CD4-positive, alpha-beta memory T cell (primary cell): ENCODE measurements around the gene PRR14. TPM values are rescaled to one million over a fixed set of nuclear protein-coding genes. Genes with fewer than 3 reads are reported as not detected.
"Not testable (repeated sequence)": the region's sequence is repeated elsewhere in the genome, so short reads cannot be mapped to it uniquely, and the experiment has no call there.

ENCODE experiments used
- CTCF ChIA-PET: fragments of 350-600 bp; sonication (Branson Sonifier 250); formaldehyde crosslinking; loops from one replicate; lab custom pipeline; 2021; ENCODE audit warnings: inconsistent platforms; ENCODE audit not compliant: partially characterized antibody; lab: Charles Lee
- POLR2A ChIA-PET: fragments of 350-600 bp; sonication (Branson Sonifier 250); formaldehyde crosslinking; loops from one replicate; lab custom pipeline; 2021; ENCODE audit not compliant: partially characterized antibody; lab: Charles Lee
- DNase-seq, 5 donors: peaks; one replicate each; pipeline versions ENCODE4 v3.0.0 to v3.0.0-alpha.2; 2020 to 2022; ENCODE audit warnings: mixed read lengths in 1 of 5
- H3K27ac ChIP-seq: one replicate; pipeline ENCODE4 v1.7.0; 2013; ENCODE audit warnings: low read depth, low read length
- H3K27me3 ChIP-seq: 2 replicates; pipeline ENCODE4 v1.7.0; 2013; ENCODE audit warnings: mild to moderate bottlenecking, low read length, moderate library complexity; ENCODE audit not compliant: insufficient read depth
- H3K36me3 ChIP-seq: 2 replicates; pipeline ENCODE4 v1.7.0; 2013; ENCODE audit warnings: mild to moderate bottlenecking, low read length, moderate library complexity; ENCODE audit not compliant: insufficient read depth
- H3K4me1 ChIP-seq: 2 replicates; pipeline ENCODE4 v1.7.0; 2013; ENCODE audit warnings: mild to moderate bottlenecking, low read length, moderate library complexity; ENCODE audit not compliant: insufficient read depth
- H3K4me3 ChIP-seq, 2 donors: one replicate each; pipeline ENCODE4 v1.7.0; 2013; ENCODE audit warnings: low read length in 2 of 2, mild to moderate bottlenecking in 1 of 2
- H3K9me3 ChIP-seq, 2 donors: one replicate each; pipeline ENCODE4 v1.7.0; 2013; ENCODE audit warnings: low read length in 2 of 2, control low read depth in 1 of 2; ENCODE audit not compliant: control insufficient read depth in 1 of 2
- H3K27ac Mint-ChIP-seq, 7 donors: one replicate each; pipeline ENCODE4 v1.8.0; 2020 to 2021; ENCODE audit warnings: mixed read lengths in 7 of 7, mild to moderate bottlenecking in 6 of 7, inconsistent platforms in 3 of 7, moderate library complexity in 3 of 7
- H3K27me3 Mint-ChIP-seq, 2 donors: one replicate each; pipeline ENCODE4 v1.8.0; 2020 to 2021; ENCODE audit warnings: mixed read lengths in 2 of 2
- H3K36me3 Mint-ChIP-seq, 2 donors: one replicate each; pipeline ENCODE4 v1.8.0; 2020 to 2021; ENCODE audit warnings: mixed read lengths in 2 of 2, inconsistent platforms in 1 of 2, mild to moderate bottlenecking in 1 of 2
- H3K4me1 Mint-ChIP-seq, 4 donors: one replicate each; pipeline ENCODE4 v1.8.0; 2020 to 2021; ENCODE audit warnings: mixed read lengths in 4 of 4, mild to moderate bottlenecking in 1 of 4
- H3K4me3 Mint-ChIP-seq, 8 donors: one replicate each; pipeline ENCODE4 v1.8.0; 2020 to 2021; ENCODE audit warnings: mixed read lengths in 8 of 8, mild to moderate bottlenecking in 7 of 8, moderate library complexity in 6 of 8, inconsistent platforms in 3 of 8
- H3K9me3 Mint-ChIP-seq, 8 donors: one replicate each; pipeline ENCODE4 v1.8.0; 2020 to 2021; ENCODE audit warnings: mixed read lengths in 8 of 8, mild to moderate bottlenecking in 5 of 8, inconsistent platforms in 3 of 8, moderate library complexity in 1 of 8
- intact Hi-C: fragments of 100-400 bp; cut with micrococcal nuclease; formaldehyde crosslinking; loops from one replicate; pipeline ENCODE4 v1.15.1; 2023
- polyA plus RNA-seq, 2 donors: library from polyadenylated mRNA; unstranded; fragments of 300-500 nt; fragmentation: Illumina TruSeq; gene quantifications; one replicate each; pipeline ENCODE4 v1.2.3, GENCODE V29; 2021
- total RNA-seq, 2 experiments: library from RNA; stranded (reverse); gene quantifications; one replicate each; pipeline ENCODE4 v1.2.3, GENCODE V29; 2021

Gene PRR14
- total and polyA plus RNA-seq, 4 experiments from 2014 or later: 8.7 to 100 (median 59.0) TPM

- Mint-ChIP-seq H3K4me3 (peak overlapping the region in 4 of 8 donors; percentile 31 to 98 (median 96)), H3K36me3 (peaks cover 14 to 43% of the 10 kb centered on the region in 2 donors), H3K9me3 (peaks cover 0 to 3% (median 0%) of the 10 kb centered on the region in 8 donors), H3K4me1 (peaks cover 16 to 34% (median 24%) of the 10 kb centered on the region in 4 donors), H3K27ac (peak overlapping the region in 2 of 7 donors; percentile 68 to 100), H3K27me3 (peaks cover 0 to 3% of the 10 kb centered on the region in 2 donors)
- peaks cover 29% of the 10 kb centered on the region for H3K4me1 ChIP-seq
- intact Hi-C loops: no loop called here
- no peaks in the 10 kb centered on the region for H3K27me3 ChIP-seq
- H3K9me3 ChIP-seq: no peaks in the 10 kb centered on the region
- ChIA-PET CTCF (interaction anchor here (1.1 kb wide), 1 partner anchor 42 kb away, joined by 4 read pairs; the partner anchor contains the start of gene FBRS), POLR2A (interaction anchor here (9.2 kb wide), 1 partner anchor 41 kb away, joined by 154 read pairs; the partner anchor contains the start of gene FBRS)
- no peak overlapping the region for H3K27ac ChIP-seq
- DNase-seq: no peak
- H3K4me3 ChIP-seq: no peak overlapping the region
- H3K36me3 ChIP-seq: peaks cover 23% of the 10 kb centered on the region
Observed at GRCh38 chr16:30700491-30700890, 49.7 kb downstream of the PRR14 start.

DNA sequence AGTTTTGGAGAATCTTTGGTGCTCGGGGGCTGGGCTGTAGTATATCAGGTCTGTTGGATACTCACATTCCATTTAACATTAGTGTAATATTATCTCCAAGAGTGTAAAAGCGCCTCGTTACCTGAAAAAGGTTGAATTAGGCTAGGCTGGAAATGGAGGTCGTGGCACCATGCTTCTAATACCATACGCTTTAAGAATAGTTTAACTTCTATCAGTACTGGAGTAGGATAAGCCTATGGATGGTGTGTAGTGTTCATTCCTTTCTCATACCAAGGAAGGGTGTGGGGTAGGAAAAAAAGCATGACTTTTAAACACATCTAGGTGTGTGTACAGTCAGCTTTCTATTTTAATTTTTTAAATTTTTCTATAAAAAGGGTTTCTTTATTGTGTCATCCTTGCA, 50.2 kb downstream of the PRR14 start:
- Histone ChIP-seq H3K9me3 (no peaks in the 10 kb centered on the region), H3K4me1 (peaks cover 29% of the 10 kb centered on the region), H3K27ac (no peak overlapping the region), H3K36me3 (peaks cover 26% of the 10 kb centered on the region), H3K4me3 (no peak overlapping the region), H3K27me3 (no peaks in the 10 kb centered on the region)
- Mint-ChIP-seq H3K27me3 (peaks cover 0 to 3% of the 10 kb centered on the region in 2 donors), H3K4me3 (peak overlapping the region in 4 of 8 donors; percentile 33 to 78 (median 50)), H3K9me3 (peaks cover 0 to 3% (median 0%) of the 10 kb centered on the region in 8 donors), H3K36me3 (peaks cover 14 to 46% of the 10 kb centered on the region in 2 donors), H3K4me1 (peaks cover 16 to 34% (median 24%) of the 10 kb centered on the region in 4 donors), H3K27ac (peak overlapping the region in 3 of 7 donors; percentile 15 to 42 (median 30))
- ChIA-PET CTCF (interaction anchor here (1.1 kb wide), 1 partner anchor 42 kb away, joined by 4 read pairs; the partner anchor contains the start of gene FBRS), POLR2A (interaction anchor here (0.6 to 9.2 kb wide), 2 partner anchors 41 to 731 kb away, joined by 4 to 154 read pairs; partner anchors contain the start of gene FBRS)
- intact Hi-C loops: no loop called here
- no peak for DNase-seq

DNA sequence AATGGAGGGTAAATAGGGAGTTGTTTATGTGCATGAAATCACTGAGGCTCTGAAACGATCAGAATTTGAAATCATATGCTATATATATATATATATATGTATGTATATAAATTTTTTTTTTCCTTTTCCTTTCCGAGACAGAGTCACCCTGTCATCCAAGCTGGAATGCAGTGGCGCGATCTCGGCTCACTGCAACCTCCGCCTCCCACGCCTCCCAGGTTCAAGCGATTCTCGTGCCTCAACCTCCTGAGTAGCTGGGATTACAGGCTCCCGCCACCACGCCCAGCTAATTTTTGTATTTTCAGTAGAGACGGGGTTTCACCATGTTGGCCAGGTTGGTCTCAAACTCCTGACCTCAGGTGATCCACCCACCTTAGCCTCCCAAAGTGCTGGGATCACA, 52.3 kb downstream of the PRR14 start:
- H3K27me3 Mint-ChIP-seq, H3K9me3 Mint-ChIP-seq, DNase-seq, H3K27ac ChIP-seq, H3K9me3 ChIP-seq, H3K27me3 ChIP-seq, H3K4me3 ChIP-seq, H3K4me3 Mint-ChIP-seq, intact Hi-C loops: not testable (repeated sequence)
- POLR2A ChIA-PET: interaction anchor here (0.6 to 0.9 kb wide), 2 partner anchors 45 to 88 kb away, joined by 3 read pairs; partner anchors contain the start of gene PHKG2
- H3K27ac Mint-ChIP-seq: peak overlapping the region in 1 of 7 donors; percentile 83
- CTCF ChIA-PET: interaction anchor here (1.8 kb wide), 1 partner anchor 9 kb away, joined by 4 read pairs; no protein-coding TSS in a partner anchor
- Histone ChIP-seq H3K4me1 (peaks cover 20% of the 10 kb centered on the region), H3K36me3 (peaks cover 47% of the 10 kb centered on the region)
- peaks cover 13 to 28% (median 18%) of the 10 kb centered on the region in 4 donors for H3K4me1 Mint-ChIP-seq
- peaks cover 29 to 65% of the 10 kb centered on the region in 2 donors for H3K36me3 Mint-ChIP-seq

- intact Hi-C loops: no loop called here
- Histone ChIP-seq H3K4me1 (peaks cover 19% of the 10 kb centered on the region), H3K4me3 (no peak overlapping the region), H3K36me3 (peaks cover 54% of the 10 kb centered on the region), H3K9me3 (no peaks in the 10 kb centered on the region), H3K27ac (no peak overlapping the region), H3K27me3 (no peaks in the 10 kb centered on the region)
- CTCF ChIA-PET: interaction anchor here (1.8 kb wide), 1 partner anchor 10 kb away, joined by 4 read pairs; no protein-coding TSS in a partner anchor
- H3K27me3 Mint-ChIP-seq: no peaks in the 10 kb centered on the region
- POLR2A ChIA-PET: no interaction called here
- DNase-seq: no peak
- peaks cover 30 to 63% of the 10 kb centered on the region in 2 donors for H3K36me3 Mint-ChIP-seq
- H3K9me3 Mint-ChIP-seq: no peaks in the 10 kb centered on the region
- H3K4me3 Mint-ChIP-seq: no peak overlapping the region
- H3K4me1 Mint-ChIP-seq: peaks cover 13 to 28% (median 14%) of the 10 kb centered on the region in 4 donors
- no peak overlapping the region for H3K27ac Mint-ChIP-seq
Observed at GRCh38 chr16:30703971-30704370, 53.2 kb downstream of the PRR14 start.

Other genes starting within 250 kb of the PRR14 start
- 1 to 10 TPM; 6.0 to 6.5 TPM for gene ZNF771, start 243.4 kb upstream of the PRR14 start, total RNA-seq
- gene ZNF771, start 243.4 kb upstream of the PRR14 start, polyA plus RNA-seq: 1 to 10 TPM; 1.4 to 5.0 TPM
- gene DCTPP1, start 220.9 kb upstream of the PRR14 start, total RNA-seq: 10 to 100 TPM; 15.0 to 18.0 TPM
- gene DCTPP1, start 220.9 kb upstream of the PRR14 start, polyA plus RNA-seq: 100 to 1,000 TPM in 1 of 2 donors, 10 to 100 TPM in 1; 87.0 to 115 TPM
- 10 to 100 TPM; 42.0 to 44.4 TPM for gene SEPHS2, start 205.1 kb upstream of the PRR14 start, total RNA-seq
- 10 to 100 TPM; 56.4 to 65.9 TPM for gene SEPHS2, start 205.1 kb upstream of the PRR14 start, polyA plus RNA-seq
- gene ITGAL, start 178.2 kb upstream of the PRR14 start, total RNA-seq: 100 to 1,000 TPM; 648 to 657 TPM
- gene ITGAL, start 178.2 kb upstream of the PRR14 start, polyA plus RNA-seq: 100 to 1,000 TPM; 110 to 159 TPM
- gene ZNF768, start 124.4 kb upstream of the PRR14 start, total RNA-seq: 1 to 10 TPM; 5.8 to 6.1 TPM
- gene ZNF768, start 124.4 kb upstream of the PRR14 start, polyA plus RNA-seq: 1 to 10 TPM in 1 of 2 donors, under 1 TPM in 1; 0.69 to 1.7 TPM
- 10 to 100 TPM; 15.7 to 17.8 TPM for gene ZNF747, start 116.1 kb upstream of the PRR14 start, total RNA-seq
- 1 to 10 TPM; 7.8 to 8.8 TPM for gene ZNF747, start 116.1 kb upstream of the PRR14 start, polyA plus RNA-seq
- 10 to 100 TPM; 28.9 to 29.3 TPM for gene ZNF764, start 92.6 kb upstream of the PRR14 start, total RNA-seq
- gene ZNF764, start 92.6 kb upstream of the PRR14 start, polyA plus RNA-seq: 1 to 10 TPM; 4.2 to 8.8 TPM
- gene ZNF688, start 79.2 kb upstream of the PRR14 start, total RNA-seq: 10 to 100 TPM; 21.4 to 22.7 TPM
- gene ZNF688, start 79.2 kb upstream of the PRR14 start, polyA plus RNA-seq: 10 to 100 TPM; 31.7 to 33.8 TPM
- gene ZNF785, start 65.3 kb upstream of the PRR14 start, total RNA-seq: 10 to 100 TPM; 33.4 to 34.2 TPM
- gene ZNF785, start 65.3 kb upstream of the PRR14 start, polyA plus RNA-seq: 1 to 10 TPM; 1.7 to 3.4 TPM
- gene ZNF689, start 40.6 kb upstream of the PRR14 start, total RNA-seq: 10 to 100 TPM; 13.1 to 14.5 TPM
- gene ZNF689, start 40.6 kb upstream of the PRR14 start, polyA plus RNA-seq: 10 to 100 TPM; 11.9 to 13.5 TPM
- 100 to 1,000 TPM; 164 to 172 TPM for gene FBRS, start 7.5 kb downstream of the PRR14 start, total RNA-seq
- gene FBRS, start 7.5 kb downstream of the PRR14 start, polyA plus RNA-seq: 1 to 10 TPM in 1 of 2 donors, under 1 TPM in 1; 0.70 to 7.9 TPM
- gene SRCAP, start 48.2 kb downstream of the PRR14 start, total RNA-seq: 100 to 1,000 TPM; 101 to 115 TPM
- gene SRCAP, start 48.2 kb downstream of the PRR14 start, polyA plus RNA-seq: 10 to 100 TPM in 1 of 2 donors, 1 to 10 TPM in 1; 1.2 to 35.4 TPM
- gene PHKG2, start 97.5 kb downstream of the PRR14 start, total RNA-seq: 10 to 100 TPM; 54.1 to 54.9 TPM
- gene PHKG2, start 97.5 kb downstream of the PRR14 start, polyA plus RNA-seq: 10 to 100 TPM; 42.0 to 63.5 TPM
- 1 to 10 TPM; 2.6 to 3.4 TPM for gene CFAP119, start 111.1 kb downstream of the PRR14 start, total RNA-seq
- under 1 TPM; 0.22 to 0.42 TPM for gene CFAP119, start 111.1 kb downstream of the PRR14 start, polyA plus RNA-seq
- gene RNF40, start 111.4 kb downstream of the PRR14 start, total RNA-seq: 100 to 1,000 TPM; 101 to 109 TPM
- gene RNF40, start 111.4 kb downstream of the PRR14 start, polyA plus RNA-seq: 10 to 100 TPM; 16.6 to 52.4 TPM
- gene ZNF629, start 136.2 kb downstream of the PRR14 start, total RNA-seq: 1 to 10 TPM; 4.7 to 5.4 TPM
- gene ZNF629, start 136.2 kb downstream of the PRR14 start, polyA plus RNA-seq: under 1 TPM; 0.07 to 0.94 TPM
- gene BCL7C, start 243.1 kb downstream of the PRR14 start, total RNA-seq: 10 to 100 TPM; 25.5 to 27.3 TPM
- 10 to 100 TPM; 45.4 to 53.1 TPM for gene BCL7C, start 243.1 kb downstream of the PRR14 start, polyA plus RNA-seq
- gene CTF1, start 245.7 kb downstream of the PRR14 start, total RNA-seq: under 1 TPM; 0.19 to 0.26 TPM
- not detected for gene CTF1, start 245.7 kb downstream of the PRR14 start, polyA plus RNA-seq